ENCODE measurements around the gene TTC33.

DNA sequence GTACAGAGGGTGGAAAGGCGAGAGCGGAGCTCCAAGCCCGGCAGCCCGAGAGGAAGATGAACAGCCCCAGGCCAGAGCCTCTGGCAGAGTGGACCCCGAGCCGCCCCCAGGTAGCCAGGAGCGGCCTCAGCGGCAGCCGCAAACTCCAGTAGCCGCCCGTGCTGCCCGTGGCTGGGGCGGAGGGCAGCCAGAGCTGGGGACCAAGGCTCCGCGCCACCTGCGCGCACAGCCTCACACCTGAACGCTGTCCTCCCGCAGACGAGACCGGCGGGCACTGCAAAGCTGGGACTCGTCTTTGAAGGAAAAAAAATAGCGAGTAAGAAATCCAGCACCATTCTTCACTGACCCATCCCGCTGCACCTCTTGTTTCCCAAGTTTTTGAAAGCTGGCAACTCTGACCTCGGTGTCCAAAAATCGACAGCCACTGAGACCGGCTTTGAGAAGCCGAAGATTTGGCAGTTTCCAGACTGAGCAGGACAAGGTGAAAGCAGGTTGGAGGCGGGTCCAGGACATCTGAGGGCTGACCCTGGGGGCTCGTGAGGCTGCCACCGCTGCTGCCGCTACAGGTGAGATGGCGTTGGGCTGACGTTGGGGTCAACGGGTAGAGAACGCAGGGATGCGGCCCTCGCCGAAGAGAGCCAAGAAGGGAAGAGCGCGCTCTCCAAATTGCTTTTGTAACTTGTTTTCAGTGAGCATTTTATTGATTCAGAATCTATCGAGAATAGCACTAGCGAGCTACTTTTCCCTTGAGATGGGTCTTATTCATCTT is 75.7 kb downstream of the TTC33 start, which contains the start of gene PTGER4:
- TF ChIP-seq, protein P1, sequence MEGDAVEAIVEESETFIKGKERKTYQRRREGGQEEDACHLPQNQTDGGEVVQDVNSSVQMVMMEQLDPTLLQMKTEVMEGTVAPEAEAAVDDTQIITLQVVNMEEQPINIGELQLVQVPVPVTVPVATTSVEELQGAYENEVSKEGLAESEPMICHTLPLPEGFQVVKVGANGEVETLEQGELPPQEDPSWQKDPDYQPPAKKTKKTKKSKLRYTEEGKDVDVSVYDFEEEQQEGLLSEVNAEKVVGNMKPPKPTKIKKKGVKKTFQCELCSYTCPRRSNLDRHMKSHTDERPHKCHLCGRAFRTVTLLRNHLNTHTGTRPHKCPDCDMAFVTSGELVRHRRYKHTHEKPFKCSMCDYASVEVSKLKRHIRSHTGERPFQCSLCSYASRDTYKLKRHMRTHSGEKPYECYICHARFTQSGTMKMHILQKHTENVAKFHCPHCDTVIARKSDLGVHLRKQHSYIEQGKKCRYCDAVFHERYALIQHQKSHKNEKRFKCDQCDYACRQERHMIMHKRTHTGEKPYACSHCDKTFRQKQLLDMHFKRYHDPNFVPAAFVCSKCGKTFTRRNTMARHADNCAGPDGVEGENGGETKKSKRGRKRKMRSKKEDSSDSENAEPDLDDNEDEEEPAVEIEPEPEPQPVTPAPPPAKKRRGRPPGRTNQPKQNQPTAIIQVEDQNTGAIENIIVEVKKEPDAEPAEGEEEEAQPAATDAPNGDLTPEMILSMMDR (IDR thresholded peaks at IDR 0.05), result no peak
- TF ChIP-seq USF2 (IDR thresholded peaks at IDR 0.05; ENCODE audit: borderline replicate concordance, low read depth, low read length), result no peak
- TF ChIP-seq, protein P2, sequence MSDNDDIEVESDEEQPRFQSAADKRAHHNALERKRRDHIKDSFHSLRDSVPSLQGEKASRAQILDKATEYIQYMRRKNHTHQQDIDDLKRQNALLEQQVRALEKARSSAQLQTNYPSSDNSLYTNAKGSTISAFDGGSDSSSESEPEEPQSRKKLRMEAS (IDR thresholded peaks at IDR 0.05; ENCODE audit: low read depth), result no peak
- no peak for TF ChIP-seq SIN3A (IDR thresholded peaks at IDR 0.05; ENCODE audit: borderline replicate concordance, low read depth, low read length)
- TF ChIP-seq MEF2A (IDR thresholded peaks at IDR 0.05; ENCODE audit: borderline replicate concordance, low read depth), result no peak
- TF ChIP-seq RCOR1 (IDR thresholded peaks at IDR 0.05; ENCODE audit: low read length), result no peak

Data from SK-N-SH (cell line).